AG08395 (cell line): ENCODE results near the gene SEMA3C.

Experiments
- DNase-seq: peaks from one replicate; pipeline ENCODE4 v3.0.0; 2012; ENCODE audit warnings: mixed read lengths, low spot score

SEMA3C gene

GRCh38 chr7:80699045-80699638 lies 219.7 kb downstream of the SEMA3C start:
- peak; percentile 41 for DNase-seq
